T-helper 2 cell treated with Interferon-gamma antibody and Interleukin-4, amounts not matched to agents 5 μg/mL and 100 μg/mL, for 36 hours (primary cell): ENCODE results near the gene IGF2BP1.
"Not testable (repeated sequence)": the region's sequence is repeated elsewhere in the genome, so short reads cannot be mapped to it uniquely, and the experiment has no call there.

Experiments used
- DNase-seq: peaks from one replicate; pipeline ENCODE4 v3.0.0; 2021; ENCODE audit warnings: low spot score
- H3K27ac Mint-ChIP-seq: one replicate; pipeline ENCODE4 v1.8.0; 2021; ENCODE audit warnings: mild to moderate bottlenecking, mixed read lengths
- H3K27me3 Mint-ChIP-seq: one replicate; pipeline ENCODE4 v1.8.0; 2021; ENCODE audit warnings: low read depth, mixed read lengths
- H3K36me3 Mint-ChIP-seq: one replicate; pipeline ENCODE4 v1.8.0; 2021; ENCODE audit warnings: low read depth, mixed read lengths
- H3K4me1 Mint-ChIP-seq: one replicate; pipeline ENCODE4 v1.8.0; 2021; ENCODE audit warnings: low read depth, mixed read lengths
- H3K4me3 Mint-ChIP-seq: one replicate; pipeline ENCODE4 v1.8.0; 2022; ENCODE audit warnings: mild to moderate bottlenecking, moderate library complexity, mixed read lengths
- H3K9me3 Mint-ChIP-seq: one replicate; pipeline ENCODE4 v1.8.0; 2021; ENCODE audit warnings: mixed read lengths

Gene IGF2BP1

DNA sequence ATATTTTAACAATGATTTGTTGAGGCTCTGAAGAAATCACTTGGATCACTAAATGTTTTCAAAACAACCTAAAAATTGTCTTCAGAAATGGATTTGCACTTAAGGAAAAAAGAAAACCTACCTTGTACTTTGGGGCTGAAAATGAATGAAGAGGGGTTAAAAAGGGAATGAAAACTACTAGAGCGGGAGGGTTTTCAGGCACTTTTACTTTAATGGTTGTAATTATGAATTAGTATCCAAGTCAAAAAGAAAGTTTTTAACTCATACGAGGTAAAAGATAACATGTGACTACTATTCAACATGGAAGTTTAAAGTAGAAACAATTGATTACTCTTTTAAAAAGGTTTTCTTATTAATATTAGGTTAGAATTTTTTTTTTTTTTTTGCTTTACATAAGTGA is 5.1 kb downstream of the IGF2BP1 start:
- Mint-ChIP-seq H3K9me3 (no peaks in the 10 kb centered on the region), H3K27me3 (peaks cover 95% of the 10 kb centered on the region), H3K27ac (no peak overlapping the region), H3K4me3 (no peak overlapping the region), H3K4me1 (peaks cover 2% of the 10 kb centered on the region), H3K36me3 (no peaks in the 10 kb centered on the region)
- DNase-seq: no peak

DNA sequence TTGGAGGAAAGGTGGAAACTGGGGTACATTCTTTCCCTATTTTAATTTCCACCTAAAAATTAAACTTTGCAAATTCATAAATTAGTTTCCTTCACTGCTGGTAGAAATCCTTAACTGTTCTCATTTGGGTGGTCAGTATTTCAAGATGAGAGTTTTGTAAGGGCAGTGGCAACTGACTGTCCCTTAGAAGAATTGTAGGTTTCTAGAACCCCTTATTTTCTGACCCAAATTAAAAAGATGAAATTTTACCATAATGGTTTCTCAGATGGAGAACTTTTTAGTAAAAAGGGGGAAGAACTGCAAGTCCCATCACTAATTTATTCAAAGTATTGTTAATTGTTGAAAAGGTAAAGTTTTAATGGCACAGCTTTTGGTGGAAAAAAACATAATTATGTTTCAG is 5.6 kb downstream of the IGF2BP1 start:
- H3K36me3 Mint-ChIP-seq: no peaks in the 10 kb centered on the region
- H3K27me3 Mint-ChIP-seq: peaks cover 95% of the 10 kb centered on the region
- H3K27ac Mint-ChIP-seq: no peak overlapping the region
- H3K4me3 Mint-ChIP-seq: no peak overlapping the region
- no peak for DNase-seq
- H3K4me1 Mint-ChIP-seq: peaks cover 2% of the 10 kb centered on the region
- H3K9me3 Mint-ChIP-seq: no peaks in the 10 kb centered on the region

DNA sequence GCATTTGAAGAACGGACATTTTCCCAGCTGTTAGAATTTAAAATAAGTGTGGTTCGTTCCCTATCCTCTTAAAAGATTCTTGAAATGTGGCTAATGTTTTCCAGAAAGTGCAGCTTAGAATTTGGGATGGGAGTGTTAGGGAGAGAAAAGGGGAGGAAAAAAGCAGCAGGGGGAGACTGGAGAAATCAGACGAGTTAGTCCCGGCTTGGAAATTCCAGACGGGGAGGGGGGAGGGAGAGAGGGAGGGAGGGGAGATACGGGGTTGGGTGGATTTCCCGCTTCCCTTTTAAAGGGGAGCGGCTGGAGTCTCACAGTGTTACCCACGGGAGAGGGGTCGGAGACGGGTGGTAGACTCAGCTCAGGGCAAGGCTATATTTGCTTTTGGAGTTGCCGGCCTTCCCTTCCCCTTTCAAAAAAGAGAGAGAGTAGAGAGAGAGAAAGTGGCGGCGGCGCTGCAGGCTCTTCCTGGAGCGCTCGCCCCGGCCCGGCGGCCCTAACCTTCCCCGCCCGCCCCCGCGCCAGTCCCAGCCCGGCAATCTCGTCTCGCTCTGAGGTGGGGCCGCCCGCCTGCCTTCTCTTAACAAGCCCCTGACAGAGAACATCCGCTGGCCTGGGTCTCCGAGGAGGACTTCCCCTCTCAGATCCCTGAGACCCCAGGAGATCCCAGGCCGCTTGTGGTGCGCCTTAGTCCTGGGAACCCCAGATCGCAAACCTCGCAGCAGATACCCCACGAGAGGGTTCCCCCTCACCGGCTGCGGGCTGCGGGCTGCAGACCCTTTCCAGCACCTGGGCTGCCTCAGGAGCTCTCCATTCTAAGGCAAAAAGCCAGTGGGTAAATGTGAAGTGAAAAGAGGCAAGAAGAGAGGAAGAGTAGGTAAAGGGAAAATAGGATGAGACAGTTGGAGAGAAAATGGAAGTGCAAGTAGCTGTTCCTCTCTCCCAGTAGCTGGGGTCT is 6.6 kb downstream of the IGF2BP1 start:
- no peaks in the 10 kb centered on the region for H3K4me1 Mint-ChIP-seq
- no peaks in the 10 kb centered on the region for H3K9me3 Mint-ChIP-seq
- H3K27ac Mint-ChIP-seq: no peak overlapping the region
- DNase-seq: no peak
- H3K27me3 Mint-ChIP-seq: peaks cover 94% of the 10 kb centered on the region
- H3K36me3 Mint-ChIP-seq: no peaks in the 10 kb centered on the region
- H3K4me3 Mint-ChIP-seq: no peak overlapping the region

DNA sequence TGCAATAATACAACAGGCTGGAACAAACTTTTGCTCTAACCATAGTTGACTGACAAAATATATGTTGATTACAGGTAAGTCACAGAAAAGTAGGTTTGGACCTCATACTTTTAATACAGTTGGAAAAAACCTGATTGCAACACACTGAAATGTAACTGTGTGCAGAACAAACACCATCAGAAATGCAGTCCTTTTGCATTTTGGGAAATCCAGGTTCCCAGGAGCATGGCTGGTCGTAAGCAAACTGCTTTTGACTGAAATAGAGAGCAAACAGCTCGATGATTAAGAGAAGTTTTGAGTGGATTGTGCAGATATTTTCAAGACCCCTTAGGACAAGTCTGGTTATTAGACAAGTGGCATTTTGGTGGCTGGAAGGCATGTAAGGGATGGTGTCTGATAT is 8.0 kb downstream of the IGF2BP1 start:
- peaks cover 80% of the 10 kb centered on the region for H3K27me3 Mint-ChIP-seq
- DNase-seq: no peak
- H3K4me3 Mint-ChIP-seq: no peak overlapping the region
- no peaks in the 10 kb centered on the region for H3K9me3 Mint-ChIP-seq
- H3K27ac Mint-ChIP-seq: no peak overlapping the region
- H3K36me3 Mint-ChIP-seq: no peaks in the 10 kb centered on the region
- H3K4me1 Mint-ChIP-seq: no peaks in the 10 kb centered on the region

DNA sequence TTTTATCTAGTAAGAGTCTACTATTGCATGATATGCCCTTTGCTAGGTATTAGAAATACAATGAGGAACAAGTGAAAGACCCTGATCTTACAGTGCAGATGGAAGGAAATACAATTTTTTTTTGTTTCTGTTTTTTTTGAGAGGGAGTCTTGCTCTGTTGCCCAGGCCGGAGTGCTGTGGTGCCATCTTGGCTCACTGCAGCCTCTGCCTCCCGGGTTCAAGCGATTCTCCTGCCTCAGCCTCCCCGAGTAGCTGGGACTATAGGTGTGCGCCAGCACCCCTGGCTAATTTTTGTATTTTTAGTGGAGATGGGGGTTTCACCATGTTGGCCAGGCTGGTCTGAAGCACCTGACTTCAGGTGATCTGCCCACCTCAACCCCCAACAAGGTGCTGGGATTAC is 11.7 kb downstream of the IGF2BP1 start:
- H3K27me3 Mint-ChIP-seq: peaks cover 72% of the 10 kb centered on the region
- DNase-seq, H3K9me3 Mint-ChIP-seq, H3K27ac Mint-ChIP-seq, H3K36me3 Mint-ChIP-seq, H3K4me3 Mint-ChIP-seq, H3K4me1 Mint-ChIP-seq: not testable (repeated sequence)

GRCh38 chr17:49012769-49013255 is 15.6 kb downstream of the IGF2BP1 start:
- H3K36me3 Mint-ChIP-seq: no peaks in the 10 kb centered on the region
- H3K27ac Mint-ChIP-seq: no peak overlapping the region
- no peaks in the 10 kb centered on the region for H3K4me1 Mint-ChIP-seq
- no peaks in the 10 kb centered on the region for H3K9me3 Mint-ChIP-seq
- no peak overlapping the region for H3K4me3 Mint-ChIP-seq
- DNase-seq: no peak
- H3K27me3 Mint-ChIP-seq: peaks cover 56% of the 10 kb centered on the region

- Mint-ChIP-seq H3K27me3 (peaks cover 50% of the 10 kb centered on the region), H3K27ac (no peak overlapping the region), H3K36me3 (no peaks in the 10 kb centered on the region), H3K9me3 (no peaks in the 10 kb centered on the region), H3K4me1 (no peaks in the 10 kb centered on the region), H3K4me3 (no peak overlapping the region)
- DNase-seq: no peak
Observed at GRCh38 chr17:49013311-49014213, 16.4 kb downstream of the IGF2BP1 start.

DNA sequence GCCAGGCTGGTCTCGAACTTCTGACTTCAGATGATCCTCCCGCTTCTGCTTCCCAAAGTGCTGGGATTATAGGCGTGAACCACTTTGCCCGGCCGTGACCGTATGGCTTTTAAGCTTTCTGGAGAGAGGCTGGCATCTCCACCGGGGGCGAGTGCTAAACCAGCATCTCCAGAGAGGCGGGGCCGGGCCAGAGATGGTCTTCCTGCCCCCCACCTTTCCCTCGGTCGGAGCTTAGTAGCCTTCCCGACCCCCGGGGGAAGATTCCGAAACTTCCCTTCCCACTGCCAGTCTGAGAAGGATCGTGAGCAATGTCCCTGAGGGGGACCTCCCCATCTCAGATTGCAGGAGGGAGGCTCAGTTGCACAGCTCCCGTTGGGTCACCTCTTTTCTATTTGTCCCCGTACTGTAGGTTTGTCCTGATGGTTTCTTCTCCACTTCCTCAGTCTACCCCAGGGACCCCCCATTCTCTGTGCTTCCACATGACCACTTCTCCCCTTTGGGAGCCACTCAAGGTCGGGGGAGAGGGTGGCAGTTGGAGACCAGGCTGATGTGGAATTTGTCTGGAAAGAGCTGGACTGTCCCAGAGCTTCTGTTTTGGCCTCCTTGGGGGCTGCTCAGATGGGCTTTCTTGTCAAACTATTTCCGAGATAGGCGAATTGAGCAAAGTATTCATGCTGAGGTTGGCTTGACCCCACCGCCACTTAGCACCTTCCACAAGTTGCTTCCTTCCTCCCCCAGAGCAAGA is 18.2 kb downstream of the IGF2BP1 start:
- H3K36me3 Mint-ChIP-seq: no peaks in the 10 kb centered on the region
- H3K4me1 Mint-ChIP-seq: no peaks in the 10 kb centered on the region
- peaks cover 48% of the 10 kb centered on the region for H3K27me3 Mint-ChIP-seq
- H3K27ac Mint-ChIP-seq: no peak overlapping the region
- H3K4me3 Mint-ChIP-seq: no peak overlapping the region
- H3K9me3 Mint-ChIP-seq: no peaks in the 10 kb centered on the region
- no peak for DNase-seq

DNA sequence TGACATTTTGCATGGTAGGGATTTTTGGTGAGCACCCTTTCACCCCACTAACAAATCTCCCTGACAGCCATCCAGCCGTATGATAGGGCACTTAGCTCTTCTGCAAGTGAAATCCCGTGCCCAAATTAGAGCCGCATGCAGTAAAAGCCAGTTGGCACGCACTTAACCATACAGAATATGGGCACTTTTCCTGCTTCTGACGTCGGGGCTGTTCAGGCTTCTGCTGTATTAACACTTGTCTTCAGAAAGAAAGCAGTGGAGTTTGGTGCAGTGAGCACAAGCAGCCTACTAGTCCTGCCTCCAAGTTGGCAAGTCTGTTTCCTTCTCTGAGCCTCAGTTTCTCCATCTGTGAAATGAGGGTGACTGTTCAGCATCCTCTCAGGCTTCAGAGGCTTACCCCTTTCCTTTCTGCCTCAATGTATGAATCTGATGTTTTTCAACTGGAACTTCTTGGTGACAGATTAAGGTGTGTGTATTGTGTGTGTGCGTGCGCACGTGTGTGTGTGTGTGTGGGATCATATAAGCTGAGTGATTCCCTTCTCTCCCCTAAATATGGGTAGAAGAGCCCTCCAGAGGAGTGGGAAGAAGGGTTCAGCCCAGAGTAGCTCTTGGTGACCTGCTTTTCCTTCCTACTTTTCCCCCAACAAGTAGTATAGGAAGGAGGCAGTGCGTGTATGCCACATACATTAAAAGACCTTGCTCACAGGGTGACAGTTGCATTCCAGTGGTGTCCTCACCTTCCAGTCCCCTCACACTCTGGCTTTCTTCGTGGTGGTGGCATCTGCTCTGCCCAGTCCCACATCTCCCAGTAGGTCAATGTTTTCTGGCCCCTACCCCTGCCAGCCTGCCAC is 19.0 kb downstream of the IGF2BP1 start:
- Mint-ChIP-seq H3K4me1 (no peaks in the 10 kb centered on the region), H3K9me3 (no peaks in the 10 kb centered on the region), H3K27me3 (peaks cover 44% of the 10 kb centered on the region), H3K36me3 (no peaks in the 10 kb centered on the region), H3K27ac (no peak overlapping the region), H3K4me3 (no peak overlapping the region)
- no peak for DNase-seq

- no peak for DNase-seq
- Mint-ChIP-seq H3K9me3 (no peaks in the 10 kb centered on the region), H3K4me1 (no peaks in the 10 kb centered on the region), H3K4me3 (no peak overlapping the region), H3K36me3 (no peaks in the 10 kb centered on the region), H3K27ac (no peak overlapping the region), H3K27me3 (peaks cover 36% of the 10 kb centered on the region)
Observed at GRCh38 chr17:49016775-49017463, 19.7 kb downstream of the IGF2BP1 start.

- no peaks in the 10 kb centered on the region for H3K9me3 Mint-ChIP-seq
- no peak overlapping the region for H3K4me3 Mint-ChIP-seq
- no peak overlapping the region for H3K27ac Mint-ChIP-seq
- no peak for DNase-seq
- no peaks in the 10 kb centered on the region for H3K4me1 Mint-ChIP-seq
- H3K27me3 Mint-ChIP-seq: peaks cover 26% of the 10 kb centered on the region
- no peaks in the 10 kb centered on the region for H3K36me3 Mint-ChIP-seq
Observed at GRCh38 chr17:49018116-49018612, 21.0 kb downstream of the IGF2BP1 start.

GRCh38 chr17:49018748-49019147 is 21.6 kb downstream of the IGF2BP1 start:
- Mint-ChIP-seq H3K27me3 (peaks cover 27% of the 10 kb centered on the region), H3K4me3 (no peak overlapping the region)

More at GRCh38 chr17:49018748-49019147, 21.6 kb downstream of the IGF2BP1 start:
- no peaks in the 10 kb centered on the region for H3K36me3 Mint-ChIP-seq
- H3K27ac Mint-ChIP-seq: no peak overlapping the region
- H3K9me3 Mint-ChIP-seq: no peaks in the 10 kb centered on the region
- no peaks in the 10 kb centered on the region for H3K4me1 Mint-ChIP-seq
- DNase-seq: no peak
